GM23248 (cell line): ENCODE measurements around the gene OLR1.
"Not testable (repeated sequence)": the region's sequence is repeated elsewhere in the genome, so short reads cannot be mapped to it uniquely, and the experiment has no call there.

Experiments used
- EZH2 ChIP-seq: fragments of 200-600 bp; sonication (generic); IDR thresholded peaks from 2 replicates; pipeline ENCODE4 v1.6.1; 2018; ENCODE audit warnings: antibody characterized with exemption, mild to moderate bottlenecking; ENCODE audit not compliant: insufficient read depth, poor library complexity, severe bottlenecking
- EZH2phosphoT487 ChIP-seq: fragments of 200-600 bp; sonication (generic); IDR thresholded peaks from 2 replicates; pipeline ENCODE4 v1.6.1; 2018; ENCODE audit warnings: antibody characterized with exemption, moderate library complexity, mild to moderate bottlenecking, low read depth; ENCODE audit not compliant: insufficient read depth

GRCh38 chr12:10186958-10187357, 15.0 kb upstream of the OLR1 start:
- TF ChIP-seq EZH2, EZH2phosphoT487: not testable (repeated sequence)
